Mesendoderm (in vitro differentiated cells): ENCODE data around the gene CYP2A6. TPM values are rescaled to one million over a fixed set of nuclear protein-coding genes. Genes with fewer than 3 reads are reported as not detected.
"Not testable (repeated sequence)": the region's sequence is repeated elsewhere in the genome, so short reads cannot be mapped to it uniquely, and the experiment has no call there.

Experiments used
- DNase-seq: peaks from one replicate; pipeline ENCODE4 v3.0.0; 2013
- H2AK5ac ChIP-seq: 2 replicates; pipeline ENCODE4 v1.6.1; 2013; ENCODE audit warnings: low read length, inconsistent platforms
- H2BK120ac ChIP-seq: 2 replicates; pipeline ENCODE4 v1.6.1; 2013; ENCODE audit warnings: low read depth, mild to moderate bottlenecking, low read length, moderate library complexity, mixed read lengths
- H2BK15ac ChIP-seq: replicated peaks from 2 replicates; pipeline ENCODE4 v1.6.1; 2013; ENCODE audit warnings: low read depth, mild to moderate bottlenecking, moderate library complexity
- H2BK5ac ChIP-seq: 2 replicates; pipeline ENCODE4 v1.6.1; 2013; ENCODE audit warnings: low read length, inconsistent platforms
- H3K18ac ChIP-seq: 2 replicates; pipeline ENCODE4 v1.6.1; 2013; ENCODE audit warnings: mild to moderate bottlenecking, low read length, mixed read lengths
- H3K23ac ChIP-seq: one replicate; pipeline ENCODE4 v1.6.1; 2013; ENCODE audit warnings: low read length
- H3K27ac ChIP-seq: 2 replicates; pipeline ENCODE4 v1.5.1; 2013; ENCODE audit warnings: low read depth, mild to moderate bottlenecking, inconsistent platforms, low read length, moderate library complexity
- H3K27me3 ChIP-seq: 2 replicates; pipeline ENCODE4 v1.6.1; 2013; ENCODE audit warnings: low read length, control low read depth, mild to moderate bottlenecking, inconsistent platforms; ENCODE audit not compliant: insufficient read depth, poor library complexity
- H3K36me3 ChIP-seq: 2 replicates; pipeline ENCODE4 v1.6.1; 2013; ENCODE audit warnings: low read length, inconsistent platforms; ENCODE audit not compliant: control insufficient read depth, insufficient read depth
- H3K4ac ChIP-seq: one replicate; pipeline ENCODE4 v1.6.1; 2013; ENCODE audit warnings: low read depth, mild to moderate bottlenecking, low read length, moderate library complexity
- H3K4me1 ChIP-seq: 2 replicates; pipeline ENCODE4 v1.6.1; 2013; ENCODE audit warnings: low read depth, low read length, inconsistent platforms; ENCODE audit not compliant: control insufficient read depth
- H3K4me2 ChIP-seq: 2 replicates; pipeline ENCODE4 v1.6.1; 2013; ENCODE audit warnings: low read length
- H3K4me3 ChIP-seq: 2 replicates; pipeline ENCODE4 v1.5.1; 2013; ENCODE audit warnings: mild to moderate bottlenecking, low read length
- H3K56ac ChIP-seq: one replicate; pipeline ENCODE4 v1.6.1; 2013; ENCODE audit warnings: low read length
- H3K79me1 ChIP-seq: 2 replicates; pipeline ENCODE4 v1.6.1; 2013; ENCODE audit warnings: low read length, inconsistent platforms
- H3K79me2 ChIP-seq: 2 replicates; pipeline ENCODE4 v1.6.1; 2013; ENCODE audit warnings: mild to moderate bottlenecking, low read length; ENCODE audit not compliant: control insufficient read depth, insufficient read depth
- H3K9ac ChIP-seq: 2 replicates; pipeline ENCODE4 v1.6.1; 2013; ENCODE audit warnings: low read length, inconsistent platforms
- H4K5ac ChIP-seq: one replicate; pipeline ENCODE4 v1.6.1; 2013; ENCODE audit warnings: low read length
- H4K8ac ChIP-seq: one replicate; pipeline ENCODE4 v1.6.1; 2013; ENCODE audit warnings: low read depth, mild to moderate bottlenecking, control low read depth, low read length, moderate library complexity
- WGBS: extraction: QIAGEN DNeasy Blood & Tissue Kit; methylation state at CpG from one replicate; pipeline ENCODE4 v1.1.7; 2013; ENCODE audit warnings: low lambda C conversion rate, missing lambda C conversion rate; ENCODE audit not compliant: insufficient coverage; ENCODE audit errors: extremely low coverage; 5-methylcytosine and 5-hydroxymethylcytosine counted together
- polyA plus RNA-seq, 2 experiments: library from polyadenylated mRNA; stranded (reverse); fragments of 200-250 nt; gene quantifications; one replicate each; pipeline ENCODE4 v1.2.3, GENCODE V29; 2013

The CYP2A6 gene
- 0.03 TPM for polyA plus RNA-seq (2013, experiment 1 of 2)
- 0.07 TPM for polyA plus RNA-seq (2013, experiment 2 of 2)

- not testable (repeated sequence) for H3K23ac ChIP-seq, H2BK5ac ChIP-seq, H3K4me1 ChIP-seq, H3K79me1 ChIP-seq, H4K5ac ChIP-seq, H2BK15ac ChIP-seq, H3K4me3 ChIP-seq, DNase-seq, H3K79me2 ChIP-seq, H3K27ac ChIP-seq, H3K56ac ChIP-seq, H2BK120ac ChIP-seq, H3K18ac ChIP-seq, H3K9ac ChIP-seq, H3K36me3 ChIP-seq, H2AK5ac ChIP-seq, H3K4me2 ChIP-seq, H4K8ac ChIP-seq, H3K27me3 ChIP-seq, H3K4ac ChIP-seq
- WGBS, result no CpG with 5 or more reads among the region's 3 CpGs
Observed at GRCh38 chr19:40850277-40850676, at the start of gene CYP2A6. CYP2A6 (minus strand) TSS chr19:40850447; CDS start chr19:40850426, 21 bp downstream.

GRCh38 chr19:40899964-40900363 is 49.7 kb upstream of the CYP2A6 start:
- H3K56ac ChIP-seq, H3K4me2 ChIP-seq, H3K4ac ChIP-seq, H2BK5ac ChIP-seq, H3K79me2 ChIP-seq, H3K9ac ChIP-seq, H3K23ac ChIP-seq, DNase-seq, H4K8ac ChIP-seq, H3K36me3 ChIP-seq, H2BK15ac ChIP-seq, H3K4me1 ChIP-seq, H3K27me3 ChIP-seq, H2BK120ac ChIP-seq, H3K4me3 ChIP-seq, H3K27ac ChIP-seq, H3K18ac ChIP-seq, H3K79me1 ChIP-seq, H4K5ac ChIP-seq, H2AK5ac ChIP-seq: not testable (repeated sequence)
- WGBS, result no CpG with 5 or more reads among the region's 12 CpGs

- H3K36me3 ChIP-seq, H2BK5ac ChIP-seq, H3K4me3 ChIP-seq, H2BK15ac ChIP-seq, H3K27ac ChIP-seq, H3K27me3 ChIP-seq, H4K5ac ChIP-seq, H3K79me1 ChIP-seq, H2AK5ac ChIP-seq, DNase-seq, H2BK120ac ChIP-seq, H4K8ac ChIP-seq, H3K79me2 ChIP-seq, H3K9ac ChIP-seq, H3K56ac ChIP-seq, H3K18ac ChIP-seq, H3K23ac ChIP-seq, H3K4me1 ChIP-seq, H3K4ac ChIP-seq, H3K4me2 ChIP-seq: not testable (repeated sequence)
- WGBS, result no CpG with 5 or more reads among the region's 13 CpGs
Observed at GRCh38 chr19:40896843-40897789, 46.9 kb upstream of the CYP2A6 start.

GRCh38 chr19:40896418-40896796 is 46.2 kb upstream of the CYP2A6 start:
- no CpG with 5 or more reads among the region's 5 CpGs for WGBS
- Histone ChIP-seq H2BK120ac (no peak overlapping the region), H4K8ac (no peak overlapping the region), H3K27ac (no peak overlapping the region), H2BK5ac (no peak overlapping the region), H3K36me3 (no peaks in the 10 kb centered on the region), H3K18ac (no peak overlapping the region), H3K79me1 (no peaks in the 10 kb centered on the region), H3K4me3 (no peak overlapping the region), H2AK5ac (no peak overlapping the region), H3K4me1 (no peaks in the 10 kb centered on the region), H3K79me2 (no peaks in the 10 kb centered on the region), H3K23ac (no peak overlapping the region), H4K5ac (no peak overlapping the region), H3K4ac (no peak overlapping the region), H2BK15ac (no peak overlapping the region), H3K27me3 (no peaks in the 10 kb centered on the region), H3K4me2 (no peak overlapping the region), H3K56ac (no peak overlapping the region), H3K9ac (no peak overlapping the region)
- no peak for DNase-seq

GRCh38 chr19:40893112-40893511 is 42.9 kb upstream of the CYP2A6 start:
- no peaks in the 10 kb centered on the region for H3K4me1 ChIP-seq
- no peak overlapping the region for H2BK5ac ChIP-seq
- H3K18ac ChIP-seq, result no peak overlapping the region
- H3K4me2 ChIP-seq, result no peak overlapping the region
- H3K4me3 ChIP-seq, result no peak overlapping the region
- no peak for DNase-seq
- H3K23ac ChIP-seq, result no peak overlapping the region
- H2BK15ac ChIP-seq, result no peak overlapping the region
- H2AK5ac ChIP-seq, result no peak overlapping the region
- H3K56ac ChIP-seq, result no peak overlapping the region
- no peaks in the 10 kb centered on the region for H3K79me2 ChIP-seq
- no peak overlapping the region for H2BK120ac ChIP-seq
- no peaks in the 10 kb centered on the region for H3K36me3 ChIP-seq
- no peak overlapping the region for H3K9ac ChIP-seq
- H3K79me1 ChIP-seq, result no peaks in the 10 kb centered on the region
- H4K8ac ChIP-seq, result no peak overlapping the region
- no peak overlapping the region for H3K4ac ChIP-seq
- no peak overlapping the region for H3K27ac ChIP-seq
- H4K5ac ChIP-seq, result no peak overlapping the region
- no peaks in the 10 kb centered on the region for H3K27me3 ChIP-seq

- H3K27me3 ChIP-seq, result no peaks in the 10 kb centered on the region
- H3K18ac ChIP-seq, result no peak overlapping the region
- DNase-seq, result no peak
- H4K8ac ChIP-seq, result no peak overlapping the region
- no peak overlapping the region for H3K23ac ChIP-seq
- H2BK5ac ChIP-seq, result no peak overlapping the region
- no CpG with 5 or more reads among the region's 3 CpGs for WGBS
- no peak overlapping the region for H3K4me3 ChIP-seq
- H3K36me3 ChIP-seq, result no peaks in the 10 kb centered on the region
- H3K79me1 ChIP-seq, result no peaks in the 10 kb centered on the region
- H3K9ac ChIP-seq, result no peak overlapping the region
- no peaks in the 10 kb centered on the region for H3K4me1 ChIP-seq
- H3K27ac ChIP-seq, result no peak overlapping the region
- H2BK120ac ChIP-seq, result no peak overlapping the region
- H3K4ac ChIP-seq, result no peak overlapping the region
- no peaks in the 10 kb centered on the region for H3K79me2 ChIP-seq
- H3K56ac ChIP-seq, result no peak overlapping the region
- H2AK5ac ChIP-seq, result no peak overlapping the region
- H3K4me2 ChIP-seq, result no peak overlapping the region
- H4K5ac ChIP-seq, result no peak overlapping the region
- no peak overlapping the region for H2BK15ac ChIP-seq
Observed at GRCh38 chr19:40889366-40889765, 39.1 kb upstream of the CYP2A6 start.
